ENCODE measurements around the gene ITGA5. TPM values are rescaled to one million over a fixed set of nuclear protein-coding genes. Genes with fewer than 3 reads are reported as not detected.

Gene ITGA5
- total RNA-seq (2022; extraction: Qiagen RNA extraction): 213 to 334 TPM (median 292 TPM) in 5 replicates

DNA sequence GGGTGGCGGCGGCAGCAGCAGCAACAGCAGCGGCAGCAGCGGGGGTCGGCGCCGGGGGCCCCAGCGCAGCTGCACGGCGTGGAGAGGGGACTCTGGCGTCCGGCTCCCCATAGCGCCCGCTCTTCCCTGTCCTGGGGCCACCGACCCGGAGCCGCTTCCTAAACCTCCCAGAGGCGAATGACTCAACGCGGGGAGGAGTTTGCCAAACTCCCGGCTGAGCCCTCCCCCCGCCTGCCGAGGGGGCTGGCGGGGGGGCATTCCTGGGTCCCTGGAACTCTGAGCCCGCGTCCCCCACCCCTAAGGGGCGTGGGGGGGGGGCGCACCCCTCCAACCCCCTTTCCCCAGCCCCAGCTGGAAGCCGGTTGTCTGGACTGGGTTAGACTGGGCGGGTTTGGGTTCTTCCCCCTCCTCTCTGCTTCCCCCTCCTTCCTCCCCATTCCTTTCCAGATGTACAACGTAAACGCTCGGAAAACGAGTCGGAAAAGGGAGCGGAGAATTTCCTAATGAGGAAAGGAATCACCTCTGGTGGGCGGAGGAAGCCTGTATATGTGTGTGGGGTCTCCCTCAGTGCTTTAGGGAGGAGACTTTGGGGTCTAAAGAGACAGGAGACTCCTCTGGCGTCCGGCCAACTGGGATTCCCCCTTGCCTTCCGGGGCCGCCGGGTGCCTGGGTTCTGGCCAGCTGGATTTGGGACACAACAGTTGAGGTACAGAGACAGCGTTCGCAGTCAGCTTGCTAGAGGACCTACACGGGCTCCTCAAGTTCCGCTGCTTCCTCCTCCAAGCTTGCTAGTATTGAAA is at the start of gene ITGA5:
Gene ITGA5 (minus strand): TSS at position 179 of the 800 bp plus-strand sequence. CDS start 68 bp downstream, at position 111.

DNA sequence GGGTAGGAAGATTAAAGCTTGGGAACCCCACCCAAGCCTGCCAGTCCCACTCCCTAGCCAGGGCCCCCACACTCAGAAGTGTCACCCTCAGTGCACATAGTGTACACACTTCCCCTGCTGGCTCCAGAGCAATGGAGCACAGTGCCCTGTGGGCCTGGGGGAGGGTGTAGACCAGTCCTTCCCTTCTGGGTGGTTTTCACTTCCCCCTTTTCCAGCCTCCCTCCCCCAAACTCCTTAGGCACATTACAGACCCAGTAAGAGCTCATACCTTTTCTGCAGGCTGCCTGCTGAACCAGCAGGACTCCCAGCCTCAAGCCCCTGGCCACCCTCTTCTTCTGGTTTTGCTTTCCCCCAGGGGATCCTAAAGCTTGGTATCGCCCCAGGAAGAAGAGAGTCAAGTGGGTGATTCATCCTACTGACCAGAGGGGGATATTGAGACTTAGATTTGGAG is 34.5 kb downstream of the ITGA5 start, which contains the start of gene ZNF385A:
Gene ZNF385A (minus strand): TSS at position 143 of the 451 bp plus-strand sequence. CDS start 219 bp downstream, outside the sequence.

DNA sequence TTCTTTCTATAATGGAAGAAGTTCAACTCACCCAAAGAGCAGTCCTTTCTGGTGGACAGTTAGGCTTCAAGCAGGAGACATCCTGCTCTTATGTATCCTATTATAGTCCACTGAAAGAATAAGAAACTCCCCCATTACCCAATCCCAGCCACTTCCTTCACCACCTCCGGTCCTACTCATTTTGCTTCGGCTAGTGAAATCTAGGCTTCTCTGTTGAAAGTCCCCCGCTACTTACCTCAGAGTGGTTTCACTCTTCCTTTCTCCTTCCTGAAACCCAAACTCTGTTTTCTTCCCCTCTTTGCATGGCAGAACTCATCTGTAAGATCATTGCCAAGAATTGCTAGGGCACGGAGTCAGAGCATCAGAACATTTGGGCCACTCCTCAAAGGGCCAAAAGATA is 54.7 kb downstream of the ITGA5 start, which contains the start of gene GPR84:
Gene GPR84 (minus strand): TSS at position 74 of the 400 bp plus-strand sequence. CDS start 635 bp downstream, outside the sequence.

Other genes with a start within 250 kb of the ITGA5 start
- 27.3 to 35.2 TPM (median 30.9 TPM) in 5 replicates for gene SMUG1, start 230.3 kb downstream of the ITGA5 start, total RNA-seq (2022; extraction: Qiagen RNA extraction)
- gene CBX5, start 139.1 kb downstream of the ITGA5 start, total RNA-seq (2022; extraction: Qiagen RNA extraction): 20.4 to 28.3 TPM (median 25.5 TPM) in 5 replicates
- 1,504 to 2,670 TPM (median 1,523 TPM) in 5 replicates for gene HNRNPA1, start 138.5 kb downstream of the ITGA5 start, total RNA-seq (2022; extraction: Qiagen RNA extraction)
- gene NFE2, start 118.3 kb downstream of the ITGA5 start, total RNA-seq (2022; extraction: Qiagen RNA extraction): 0.10 TPM in 1 of 5 replicates, not detected in the others
- gene COPZ1, start 94.1 kb downstream of the ITGA5 start, total RNA-seq (2022; extraction: Qiagen RNA extraction): 206 to 342 TPM (median 221 TPM) in 5 replicates
- 0.08 to 0.11 TPM in 2 of 5 replicates, not detected in the others for gene GPR84, start 54.8 kb downstream of the ITGA5 start, total RNA-seq (2022; extraction: Qiagen RNA extraction)
- gene ZNF385A, start 34.5 kb downstream of the ITGA5 start, total RNA-seq (2022; extraction: Qiagen RNA extraction): 14.3 to 21.7 TPM (median 20.3 TPM) in 5 replicates
- not detected in 5 replicates for gene GTSF1, start 54.3 kb upstream of the ITGA5 start, total RNA-seq (2022; extraction: Qiagen RNA extraction)
- gene NCKAP1L, start 78.5 kb upstream of the ITGA5 start, total RNA-seq (2022; extraction: Qiagen RNA extraction): not detected in 5 replicates
- gene PDE1B, start 130.3 kb upstream of the ITGA5 start, total RNA-seq (2022; extraction: Qiagen RNA extraction): 0.03 to 0.10 TPM in 2 of 5 replicates, not detected in the others
- gene PPP1R1A, start 169.4 kb upstream of the ITGA5 start, total RNA-seq (2022; extraction: Qiagen RNA extraction): 0.07 to 0.33 TPM (median 0.13 TPM) in 5 replicates
- gene LACRT, start 215.6 kb upstream of the ITGA5 start, total RNA-seq (2022; extraction: Qiagen RNA extraction): not detected in 5 replicates
- gene DCD, start 229.1 kb upstream of the ITGA5 start, total RNA-seq (2022; extraction: Qiagen RNA extraction): not detected in 5 replicates

All from A549 treated with Hydrocortisone at 1 μM for 4 hours (cell line).